Keratinocyte (primary cell): Measurements from ENCODE around the gene RBM19.

ENCODE experiments used
- CTCF ChIP-seq, 3 experiments: IDR thresholded peaks in 1 of 3; conservative IDR thresholded peaks in 1 of 3; optimal IDR thresholded peaks in 1 of 3; 2 replicates in 2 of 3; 3 replicates in 1 of 3; pipeline versions ENCODE3 to v1.5.1; 2011; ENCODE audit warnings: low read length in 3 of 3, mild to moderate bottlenecking in 3 of 3, moderate library complexity in 2 of 3, control low read depth in 1 of 3, inconsistent platforms in 1 of 3; ENCODE audit not compliant: insufficient read depth in 2 of 3; ENCODE audit errors: extremely low read depth in 1 of 3
- EZH2 ChIP-seq: IDR thresholded peaks from one replicate; pipeline ENCODE4 v1.6.1; 2012; ENCODE audit warnings: inconsistent platforms, mild to moderate bottlenecking, low read length, moderate library complexity

DNA sequence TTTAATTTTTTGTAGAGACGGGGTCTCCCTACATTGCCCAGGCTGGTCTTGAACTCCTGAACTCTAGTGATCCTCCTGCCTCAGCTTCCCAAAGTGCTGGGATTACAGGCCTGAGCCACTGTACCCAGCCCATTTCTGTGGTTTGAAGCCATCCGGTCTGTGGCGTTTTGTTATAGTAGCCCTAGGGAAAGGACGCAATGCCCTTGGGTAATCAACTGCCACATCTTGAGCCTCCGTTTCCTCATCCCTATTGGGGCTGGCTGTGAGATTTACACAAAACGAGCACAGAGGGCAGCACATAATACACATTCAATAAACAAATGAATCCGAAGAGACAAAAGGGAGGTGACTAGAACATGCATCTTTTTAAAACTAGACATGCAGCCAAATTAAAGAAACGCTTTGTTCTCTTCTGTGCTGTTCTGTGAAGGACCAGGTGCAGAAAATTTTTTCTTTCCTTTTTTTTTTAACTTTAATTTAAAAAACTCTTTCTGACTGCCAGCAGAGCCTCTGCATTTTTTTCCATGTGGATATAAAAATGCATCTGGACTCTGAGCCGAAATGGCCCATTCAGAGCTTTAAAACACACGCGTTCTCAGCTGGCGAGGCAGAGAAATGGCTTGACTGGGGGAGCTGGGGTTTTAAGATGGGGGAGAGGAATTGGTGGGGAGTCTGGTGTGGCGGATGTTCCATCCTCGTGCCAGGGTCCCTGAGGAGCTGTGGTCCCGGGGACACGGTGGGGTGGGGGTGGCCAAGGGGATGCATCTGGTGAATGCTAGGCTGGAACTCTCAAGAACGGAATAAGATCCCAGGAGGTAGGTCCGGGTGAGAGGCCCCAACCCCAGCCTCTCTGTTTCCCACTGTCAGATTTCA is 119.0 kb downstream of the RBM19 start:
- no peak for TF ChIP-seq CTCF (optimal IDR thresholded peaks at IDR 0.05 in 1 of 3, IDR thresholded peaks at IDR 0.05 in 1 of 3, conservative IDR thresholded peaks at IDR 0.05 in 1 of 3; ENCODE audit: extremely low read depth in 1 of 3, insufficient read depth in 2 of 3, low read length in 3 of 3)
- TF ChIP-seq EZH2: no peak
